ENCODE data around the gene PFN2.

The PFN2 gene

GRCh38 chr3:149917124-149917667 lies 53.5 kb downstream of the PFN2 start:
- DNase-seq (ENCODE audit: low read depth), result no peak

All from GM04504 (cell line).